G401 (cell line): ENCODE data around the gene IFNGR1. TPM values are rescaled to one million over a fixed set of nuclear protein-coding genes. Genes with fewer than 3 reads are reported as not detected.

Experiments used
- DNase-seq: peaks from one replicate; pipeline ENCODE4 v3.0.0-alpha.2; 2015; ENCODE audit warnings: low spot score
- in situ Hi-C: cut with HindIII; loops from 2 replicates; pipeline ENCODE4 v1.10.0; 2016; ENCODE audit warnings: low sequenced_read_pairs, mixed read lengths
- total RNA-seq: library from RNA; depleted of rRNA; stranded (reverse); fragments of >200 nt; shearing (Covaris generic); gene quantifications from 2 replicates; pipeline ENCODE4 v1.2.3, GENCODE V29; 2014

IFNGR1 gene
- total RNA-seq, 1 experiment from 2014 or later: 29.8 TPM

GRCh38 chr6:137237413-137238170, 18.4 kb upstream of the IFNGR1 start:
- no peak for DNase-seq
- in situ Hi-C loops: no loop called here

DNA sequence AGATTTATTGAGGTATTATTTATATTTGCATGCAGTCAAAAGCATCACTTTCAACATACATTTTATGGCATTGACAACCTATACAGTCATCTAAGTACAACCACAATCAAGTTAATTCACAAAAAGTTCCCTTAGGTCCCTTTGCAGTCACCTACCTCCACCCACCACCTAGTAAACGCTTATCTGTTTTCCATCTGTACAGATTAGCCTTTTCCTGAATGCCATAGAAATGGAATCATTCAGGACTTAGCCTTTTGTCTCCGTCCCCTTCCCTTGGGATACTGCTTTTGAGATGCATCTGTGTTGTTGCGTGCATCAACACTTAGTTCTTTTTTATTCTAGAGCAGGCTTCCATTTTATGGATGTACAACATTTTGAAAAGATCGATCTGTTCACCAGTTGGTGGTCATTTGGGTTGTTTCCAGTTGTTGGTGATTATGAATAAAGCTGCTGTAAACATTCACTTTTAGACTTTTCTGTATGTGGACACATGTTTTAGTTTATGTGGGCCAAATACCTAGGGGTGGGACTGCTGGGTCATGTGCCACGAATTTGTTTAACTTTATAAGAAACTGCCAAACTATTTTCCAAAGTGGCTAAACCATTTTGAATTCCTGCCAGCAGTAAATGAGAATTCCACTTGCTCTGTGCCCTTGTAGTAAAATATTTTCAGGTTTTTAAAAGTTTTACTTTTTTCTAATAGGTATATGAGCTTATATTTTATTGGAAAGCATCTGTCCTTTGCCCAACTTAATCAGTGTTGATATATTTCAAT, 17.6 kb upstream of the IFNGR1 start:
- DNase-seq: no peak
- in situ Hi-C loops: no loop called here

DNA sequence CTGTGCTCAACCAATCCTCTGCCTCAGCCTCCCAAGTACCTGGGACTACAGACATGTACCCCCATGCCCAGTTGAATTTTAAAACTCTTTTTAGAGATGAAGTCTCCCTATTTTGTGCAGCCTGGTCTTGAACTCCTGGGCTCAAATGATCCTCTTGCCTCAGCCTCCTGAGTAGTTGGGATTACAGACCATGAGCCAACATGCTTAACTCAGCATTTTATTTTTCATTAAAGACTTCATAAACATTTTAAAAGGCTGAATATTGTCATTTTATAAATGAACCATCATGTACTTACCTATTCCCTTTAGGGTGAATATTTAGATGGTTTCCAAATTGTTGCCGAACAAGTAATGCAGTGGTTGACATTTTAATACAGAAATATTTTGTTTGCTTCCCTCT, 16.5 kb upstream of the IFNGR1 start:
- DNase-seq: no peak
- in situ Hi-C loops: no loop called here

GRCh38 chr6:137233911-137234863, 15.0 kb upstream of the IFNGR1 start:
- in situ Hi-C loops: no loop called here
- DNase-seq: no peak

- DNase-seq: no peak
Observed at GRCh38 chr6:137231895-137232294, 12.7 kb upstream of the IFNGR1 start.

DNA sequence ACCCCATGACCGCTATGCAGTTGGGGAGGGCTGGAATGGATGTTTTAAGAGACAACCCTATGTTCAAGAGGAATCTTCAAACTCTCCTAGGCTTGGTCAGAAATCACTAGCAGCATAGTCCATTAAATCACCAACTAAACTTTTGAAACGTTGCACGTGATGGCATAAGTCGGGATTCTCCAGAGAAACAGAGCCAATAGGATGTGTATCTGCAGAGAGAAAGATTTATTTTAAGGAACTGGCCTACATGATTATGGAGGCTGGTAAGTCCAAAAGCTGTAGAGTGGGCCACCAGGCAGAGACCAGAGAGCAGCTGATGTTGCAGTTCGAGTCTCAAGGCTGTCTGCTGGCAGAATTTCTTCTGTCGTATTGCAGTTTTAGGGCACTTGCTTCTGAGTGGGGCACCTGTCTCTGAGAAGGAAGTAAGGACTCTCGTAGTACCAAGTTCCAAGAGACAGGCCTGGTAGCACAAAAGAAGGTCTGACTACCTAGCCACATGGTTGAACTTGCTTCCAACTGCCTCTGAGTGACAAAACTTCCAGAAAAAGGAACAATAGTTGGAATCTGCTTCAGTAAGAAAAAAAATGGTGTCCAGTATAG, 11.9 kb upstream of the IFNGR1 start:
- no peak for DNase-seq
- in situ Hi-C loops: no loop called here

More at GRCh38 chr6:137231895-137232294, 12.7 kb upstream of the IFNGR1 start:
- in situ Hi-C loops: no loop called here

DNA sequence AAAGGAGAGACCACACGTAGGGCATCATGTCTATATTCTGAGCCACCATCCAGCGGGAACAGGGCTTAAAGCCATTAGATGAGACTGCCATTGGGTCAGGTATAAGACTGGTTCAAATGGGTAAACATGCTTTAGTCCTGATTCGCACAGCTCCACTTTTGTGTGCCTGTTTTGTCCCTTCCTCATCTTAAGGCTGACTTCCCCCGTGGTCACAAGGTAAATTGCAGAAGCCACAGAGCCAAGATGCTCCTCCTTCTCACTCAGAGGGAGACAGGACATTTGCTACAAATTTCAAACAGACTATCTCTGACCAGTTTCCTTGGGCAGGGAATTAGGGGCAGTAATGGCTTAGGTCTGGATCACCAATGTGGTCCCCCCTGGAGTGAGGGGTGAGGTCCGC, 11.4 kb upstream of the IFNGR1 start:
- DNase-seq: no peak
- in situ Hi-C loops: no loop called here

GRCh38 chr6:137229075-137229759, 10.0 kb upstream of the IFNGR1 start:
- no peak for DNase-seq
- in situ Hi-C loops: no loop called here

DNA sequence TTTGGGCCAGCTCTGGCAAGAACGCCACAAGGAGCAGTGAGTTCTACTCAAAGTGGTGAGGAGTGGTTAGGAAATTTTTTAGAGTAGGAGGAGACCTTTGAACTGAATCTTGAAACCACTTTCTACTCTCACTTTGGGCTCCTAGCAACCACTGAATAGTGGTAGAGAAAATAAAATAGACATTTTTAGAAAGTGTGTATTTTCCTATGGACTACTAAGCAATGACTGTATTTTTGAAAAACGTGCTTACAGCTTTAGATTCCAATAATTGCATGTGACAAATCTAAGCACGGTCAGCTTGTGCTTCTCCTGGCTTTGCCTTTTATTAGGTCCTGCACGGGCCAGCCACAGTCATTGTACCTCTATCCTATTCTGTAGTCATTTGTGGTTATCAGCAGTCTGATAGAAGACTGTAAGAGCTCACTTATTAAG, 8.7 kb upstream of the IFNGR1 start:
- DNase-seq: no peak
- in situ Hi-C loops: no loop called here

GRCh38 chr6:137226697-137227096, 7.5 kb upstream of the IFNGR1 start:
- in situ Hi-C loops: no loop called here
- no peak for DNase-seq

DNA sequence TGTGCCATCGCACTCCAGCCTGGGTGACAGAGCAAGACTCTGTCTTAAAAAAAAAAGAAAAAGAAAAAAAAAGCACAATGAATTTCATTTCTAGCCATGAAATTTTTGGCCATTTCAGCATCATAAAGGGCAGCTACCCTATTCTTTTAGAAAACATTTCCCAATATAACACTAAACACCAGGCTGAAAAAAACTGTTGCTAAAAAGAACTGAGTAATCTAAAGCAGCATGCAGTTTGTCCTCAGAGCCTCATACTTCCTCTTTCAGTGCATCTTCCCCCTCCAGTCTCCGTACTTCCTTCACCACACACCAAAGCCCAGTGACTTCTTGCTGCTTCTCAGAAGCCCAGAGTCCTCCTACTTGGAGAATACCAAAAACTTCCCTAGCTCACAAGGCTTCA, 5.6 kb upstream of the IFNGR1 start:
- no peak for DNase-seq
- in situ Hi-C loops: no loop called here

GRCh38 chr6:137223370-137224131, 4.4 kb upstream of the IFNGR1 start:
- DNase-seq: no peak
- in situ Hi-C loops: no loop called here

- in situ Hi-C loops: no loop called here
- peak; percentile 23 for DNase-seq
Observed at GRCh38 chr6:137222381-137222780, 3.2 kb upstream of the IFNGR1 start.

- DNase-seq: no peak
- in situ Hi-C loops: no loop called here
Observed at GRCh38 chr6:137219664-137220252, 573 bp upstream of the IFNGR1 start.

DNA sequence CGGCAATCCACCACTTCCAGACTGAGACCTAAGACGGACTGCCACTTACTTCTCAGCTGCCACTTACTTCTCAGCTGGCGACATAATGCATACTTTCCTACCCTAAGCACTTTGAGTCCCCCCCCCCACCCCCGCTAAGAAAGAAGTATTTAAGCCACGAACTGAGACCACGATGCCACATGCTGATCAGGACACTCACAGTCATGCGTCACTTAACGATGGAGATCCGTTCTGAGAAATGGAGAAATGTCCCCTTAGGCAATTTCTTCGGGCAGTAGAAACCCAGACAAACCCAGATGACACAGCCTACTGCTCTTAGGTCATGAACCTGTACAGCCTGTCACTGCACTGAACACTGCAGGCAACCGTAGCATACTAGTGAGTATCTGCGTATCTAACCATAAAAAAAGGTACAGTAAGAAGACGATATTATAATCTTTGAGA, 690 bp downstream of the IFNGR1 start:
- peak; percentile 53 for DNase-seq
- in situ Hi-C loops: no loop called here

DNA sequence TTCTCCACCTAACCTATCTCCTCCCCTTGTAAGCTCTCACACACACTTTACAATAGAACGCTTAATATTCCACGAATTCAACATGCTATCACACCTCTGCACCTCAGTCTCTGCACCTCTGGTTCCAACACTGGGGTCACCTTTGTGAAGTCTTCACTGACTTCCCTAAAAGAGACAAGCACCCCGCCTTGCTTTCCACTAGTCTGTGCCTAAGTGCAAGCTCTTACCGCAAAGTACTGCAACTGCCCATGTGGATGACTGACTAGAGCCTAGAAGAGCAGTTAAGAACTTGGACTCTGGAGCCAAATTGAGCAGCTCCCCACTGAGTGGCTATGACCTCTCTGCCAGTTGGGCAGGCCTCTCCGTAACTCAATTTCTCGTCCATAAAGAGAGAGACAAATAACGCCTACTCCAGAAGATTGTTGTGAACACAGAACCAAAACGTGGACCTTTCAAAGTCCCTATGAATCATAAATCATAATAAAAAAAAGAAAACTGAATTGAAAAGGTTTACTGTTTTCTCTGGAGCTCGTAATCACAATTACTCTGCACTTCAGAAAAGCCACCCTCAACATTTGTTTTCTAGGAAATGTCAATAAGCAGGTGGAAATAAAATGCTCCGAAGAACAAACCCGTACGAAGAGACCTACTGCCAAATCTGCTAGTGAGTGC, 1.2 kb downstream of the IFNGR1 start:
- in situ Hi-C loops: no loop called here
- peak; percentile 43 for DNase-seq
